GM19238 (cell line): ENCODE data around the gene NTRK2.

ENCODE experiments used
- DNase-seq: peaks from one replicate; pipeline ENCODE4 v3.0.0; 2011; ENCODE audit warnings: low spot score; ENCODE audit not compliant: insufficient read length

Gene NTRK2

DNA sequence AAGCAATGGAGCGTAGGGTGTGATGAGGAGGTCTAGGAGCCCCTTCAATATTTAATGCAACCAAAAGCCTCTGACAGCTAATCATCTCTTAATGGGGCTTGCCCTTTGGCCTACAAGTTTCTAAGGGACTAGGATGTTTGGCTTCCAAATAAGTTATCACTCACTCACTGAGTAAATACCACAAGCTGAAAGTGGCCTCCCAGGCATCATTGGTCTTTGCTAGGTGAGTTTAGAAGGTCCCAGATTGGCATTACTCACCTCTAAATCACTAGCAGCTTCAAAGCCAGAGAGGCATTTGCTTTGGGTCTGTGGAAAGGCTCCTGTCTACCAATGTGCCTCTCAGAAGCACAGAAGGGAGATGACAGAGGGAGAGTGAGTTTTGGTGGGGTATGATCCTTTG is 344.2 kb downstream of the NTRK2 start:
- no peak for DNase-seq

DNA sequence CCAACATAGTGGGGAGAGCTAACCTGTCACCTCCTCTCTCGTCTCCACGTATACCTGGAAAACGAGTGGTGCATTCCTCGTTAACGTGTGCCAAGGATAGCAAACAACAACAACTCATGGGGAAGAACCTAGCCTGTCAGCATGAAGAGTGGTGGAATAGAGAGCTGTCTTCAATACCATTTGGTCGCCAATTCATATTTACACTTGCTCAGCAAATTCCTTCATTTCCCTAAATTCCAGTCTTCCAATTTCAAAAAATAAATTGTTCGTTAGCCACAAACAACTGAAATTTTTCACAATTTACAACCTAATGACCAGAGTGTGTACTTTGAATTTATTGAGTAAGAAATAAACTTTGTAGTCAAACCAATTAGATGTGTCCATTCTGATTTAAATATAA is 344.8 kb downstream of the NTRK2 start:
- no peak for DNase-seq

DNA sequence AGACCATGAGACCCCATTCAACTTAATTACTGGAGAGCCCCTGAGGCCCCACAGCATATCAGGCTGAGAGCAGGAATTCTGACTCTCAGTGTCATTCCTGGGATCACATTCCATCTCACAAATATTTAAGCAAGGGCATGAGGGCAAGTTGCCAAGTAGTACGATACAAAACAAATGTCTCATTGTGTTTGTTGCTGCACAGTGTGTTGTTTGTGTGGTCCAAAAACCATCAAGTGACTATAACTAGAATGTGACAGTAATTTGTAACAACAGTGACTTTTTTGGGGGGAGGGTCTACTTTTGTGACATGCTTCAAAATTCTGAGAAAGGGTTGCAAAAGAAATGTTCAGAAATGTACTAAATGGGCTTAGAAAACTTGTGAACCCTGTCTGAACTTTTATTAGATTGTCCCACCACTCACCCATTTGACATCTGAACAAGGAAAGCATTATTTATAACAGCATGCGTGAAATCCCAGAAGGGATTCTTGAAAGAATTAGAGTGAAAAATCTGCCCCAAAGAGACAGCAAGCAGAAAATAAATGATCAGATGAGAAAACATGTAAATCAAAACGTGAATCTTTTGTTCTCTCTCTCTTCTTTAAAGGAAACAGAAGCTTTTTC is 347.0 kb downstream of the NTRK2 start:
- DNase-seq = no peak

DNA sequence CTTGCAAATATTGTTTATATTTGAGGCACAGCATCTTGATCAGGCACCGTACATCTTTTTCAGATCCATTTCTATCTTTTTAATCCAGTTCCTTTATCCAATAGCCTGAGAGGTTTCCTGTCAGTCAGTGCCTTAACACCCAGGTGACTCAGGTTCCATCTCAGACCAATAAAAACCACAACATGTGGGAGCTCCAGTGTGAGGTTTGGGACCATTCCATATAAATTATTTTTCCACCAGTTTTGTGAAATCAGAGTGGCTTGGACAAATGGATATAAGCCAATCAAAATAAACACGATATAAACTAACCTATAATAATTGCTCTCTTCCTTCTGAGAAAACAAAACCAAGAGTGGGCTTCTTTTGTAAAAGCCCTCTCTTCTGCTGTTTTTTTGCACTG is 351.3 kb downstream of the NTRK2 start:
- no peak for DNase-seq

DNA sequence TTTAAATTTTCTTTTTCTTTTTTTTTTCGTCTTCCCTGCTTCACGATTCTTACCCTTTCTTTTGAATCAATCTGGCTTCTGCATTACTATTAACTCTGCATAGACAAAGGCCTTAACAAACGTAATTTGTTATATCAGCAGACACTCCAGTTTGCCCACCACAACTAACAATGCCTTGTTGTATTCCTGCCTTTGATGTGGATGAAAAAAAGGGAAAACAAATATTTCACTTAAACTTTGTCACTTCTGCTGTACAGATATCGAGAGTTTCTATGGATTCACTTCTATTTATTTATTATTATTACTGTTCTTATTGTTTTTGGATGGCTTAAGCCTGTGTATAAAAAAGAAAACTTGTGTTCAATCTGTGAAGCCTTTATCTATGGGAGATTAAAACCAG is 352.2 kb downstream of the NTRK2 start:
- DNase-seq = no peak

DNA sequence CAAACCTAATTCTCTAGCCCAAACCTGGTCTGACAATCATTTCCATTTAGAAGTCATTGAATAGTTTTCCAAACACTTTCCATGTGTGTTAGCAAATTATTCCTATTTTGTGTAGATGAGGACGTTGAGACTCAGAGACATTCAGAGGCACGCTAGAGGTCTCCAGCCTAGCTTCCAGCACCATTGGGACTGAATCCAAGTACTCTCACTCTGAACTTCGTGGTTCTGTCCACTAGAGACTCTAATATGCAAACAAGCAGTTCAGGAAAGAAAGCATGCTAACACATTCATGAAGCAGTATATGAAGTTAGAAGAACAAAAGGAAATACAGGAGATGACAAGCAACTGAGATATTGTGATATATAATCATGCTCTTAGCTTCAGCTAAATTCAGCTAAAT is 354.8 kb downstream of the NTRK2 start:
- DNase-seq = no peak

DNA sequence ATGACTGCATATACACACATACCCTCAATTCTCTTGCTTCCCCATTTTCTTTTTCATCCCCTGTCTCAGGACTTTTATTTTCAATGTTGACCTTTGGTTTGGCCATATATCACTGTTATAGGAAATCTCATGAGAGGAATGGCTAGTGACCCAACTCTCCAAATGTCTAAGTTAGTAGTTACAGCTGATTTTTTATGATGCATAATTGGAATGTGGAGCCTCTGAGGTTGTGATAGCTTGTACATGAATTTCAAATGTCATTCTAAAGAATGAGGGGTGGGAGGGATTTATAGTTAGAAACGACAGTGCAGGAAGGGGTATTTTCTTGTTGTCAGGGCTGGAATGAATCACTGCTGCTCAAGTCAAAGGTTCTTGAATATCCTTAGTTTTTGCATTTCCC is 356.1 kb downstream of the NTRK2 start:
- DNase-seq = no peak

DNA sequence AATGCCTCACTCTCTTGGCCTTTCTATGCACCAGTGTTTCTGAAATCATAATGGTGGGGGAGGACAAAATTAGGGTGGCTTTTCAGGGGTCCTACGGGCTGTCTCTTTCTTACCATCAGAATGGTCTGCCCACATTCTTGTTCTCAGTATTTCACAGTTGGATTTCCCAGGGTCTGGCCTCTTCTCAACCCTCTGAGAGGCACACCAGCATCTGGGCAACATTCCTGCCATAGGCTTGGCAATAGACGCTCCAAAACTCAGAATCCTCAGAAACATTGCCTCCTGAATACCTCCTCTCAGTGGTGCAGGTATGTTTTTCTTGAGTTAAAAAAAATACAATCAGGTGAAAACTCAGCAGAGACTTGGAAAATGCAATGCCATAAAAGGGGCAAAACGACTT is 358.3 kb downstream of the NTRK2 start:
- DNase-seq = no peak

DNA sequence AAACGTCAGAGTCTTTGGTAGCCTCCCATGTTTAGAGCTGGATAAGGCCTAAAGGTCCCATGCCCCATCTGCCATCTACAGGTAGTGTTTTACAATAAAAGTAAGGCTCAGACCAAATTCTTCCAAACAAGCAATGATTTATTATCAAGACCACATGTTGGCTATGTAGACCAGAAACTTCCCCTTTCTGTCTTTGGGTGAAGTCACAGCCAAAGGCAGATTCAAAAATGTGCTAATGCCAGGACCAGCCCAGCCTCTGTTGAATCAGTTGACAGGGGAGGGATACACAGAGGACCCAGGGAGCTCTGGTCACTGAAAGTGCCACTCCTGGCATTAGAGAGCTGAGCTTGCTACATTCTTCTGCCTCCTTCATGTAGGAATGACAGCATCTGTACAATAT is 360.8 kb downstream of the NTRK2 start:
- no peak for DNase-seq

DNA sequence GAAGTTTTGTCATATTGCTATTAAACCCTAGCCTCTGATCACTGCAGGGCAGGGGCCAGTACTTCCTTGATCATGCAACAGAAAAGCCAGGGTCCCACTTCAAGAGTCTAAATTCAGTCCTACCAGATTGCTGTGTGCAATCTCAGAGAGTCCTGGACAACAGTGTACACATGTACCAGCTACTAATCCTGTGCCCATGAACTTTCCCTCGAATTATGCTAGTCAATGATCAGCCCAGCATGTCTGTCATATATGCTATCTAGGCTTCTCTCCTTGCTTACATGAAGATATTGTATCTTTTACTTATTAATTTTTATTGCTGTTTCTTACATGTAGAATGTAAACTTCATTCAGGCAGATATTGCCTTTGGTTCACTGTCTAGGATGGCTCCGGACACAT is 367.0 kb downstream of the NTRK2 start:
- DNase-seq = no peak

DNA sequence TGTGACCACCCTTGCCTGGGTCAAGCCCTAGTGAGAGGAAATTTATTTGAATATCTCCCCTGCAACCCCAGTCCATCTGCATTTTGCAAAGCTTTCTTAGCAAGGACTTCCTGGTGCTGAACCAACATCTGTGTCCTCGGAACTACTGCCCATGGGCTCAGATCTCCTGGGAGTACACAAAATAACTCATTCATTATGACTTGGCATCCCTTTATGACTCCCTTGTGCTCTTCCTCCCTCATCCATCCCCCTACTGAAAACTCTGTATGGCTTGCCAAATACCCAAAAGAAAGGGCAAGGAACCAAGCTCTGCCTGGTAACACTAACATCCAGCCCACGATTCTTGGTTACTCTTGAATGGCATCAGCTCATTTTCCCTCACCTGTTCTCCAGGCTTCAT is 368.5 kb downstream of the NTRK2 start:
- DNase-seq = no peak

DNA sequence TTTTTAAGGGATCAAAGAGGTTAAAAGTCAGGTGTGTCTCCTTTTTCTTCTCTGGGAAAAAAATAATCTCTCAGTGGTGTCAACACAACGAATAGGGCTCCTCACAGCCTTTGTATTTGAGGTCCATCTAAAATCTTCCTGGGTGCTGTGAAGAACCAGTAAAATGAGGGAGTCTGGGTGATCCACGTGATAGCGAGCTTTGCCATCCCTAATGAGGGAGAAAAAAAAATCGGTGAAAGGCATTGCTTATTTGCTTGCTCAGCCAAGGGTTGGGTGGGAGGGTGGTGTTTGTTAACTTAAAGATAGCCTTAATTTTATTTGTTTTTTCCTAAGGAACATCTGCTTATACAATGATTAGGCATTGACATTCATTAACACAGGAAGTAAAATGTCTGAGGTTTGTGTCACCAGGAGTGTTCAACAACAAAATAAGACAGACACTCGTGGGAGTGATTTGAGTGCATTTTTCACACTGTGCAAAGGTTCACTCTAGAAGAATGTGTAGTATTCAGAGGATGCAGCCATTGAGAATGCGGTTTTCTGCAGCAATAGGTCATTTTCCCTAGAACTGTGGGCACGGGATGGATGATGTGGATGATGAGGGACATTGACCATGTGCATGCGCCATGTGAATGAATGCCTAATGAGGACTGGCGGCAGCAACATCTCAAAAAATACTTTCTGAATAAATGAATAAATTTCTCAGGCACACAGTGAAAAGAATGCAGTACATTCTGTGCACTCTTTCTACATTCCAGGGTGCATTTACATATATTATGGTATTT is 369.5 kb downstream of the NTRK2 start:
- DNase-seq = no peak

DNA sequence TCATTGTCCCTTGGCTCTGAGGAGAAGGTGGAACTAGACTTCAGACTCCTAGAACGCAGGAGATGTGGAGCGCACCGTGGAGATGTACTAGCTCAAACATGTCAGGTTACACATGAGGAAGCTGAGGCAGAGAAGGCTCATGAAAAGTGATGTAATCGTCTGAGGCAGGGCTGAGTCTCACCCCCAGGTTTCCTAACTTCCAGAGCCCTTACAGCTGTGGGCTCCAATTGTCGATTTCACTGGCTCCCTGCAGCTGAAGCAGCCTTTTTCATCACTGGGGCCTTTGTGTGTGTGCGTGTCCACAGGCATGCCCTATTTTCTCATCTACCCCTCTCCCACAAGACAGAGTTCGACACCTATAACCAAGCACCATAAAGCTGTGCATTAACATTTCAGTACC is 370.6 kb downstream of the NTRK2 start:
- no peak for DNase-seq

DNA sequence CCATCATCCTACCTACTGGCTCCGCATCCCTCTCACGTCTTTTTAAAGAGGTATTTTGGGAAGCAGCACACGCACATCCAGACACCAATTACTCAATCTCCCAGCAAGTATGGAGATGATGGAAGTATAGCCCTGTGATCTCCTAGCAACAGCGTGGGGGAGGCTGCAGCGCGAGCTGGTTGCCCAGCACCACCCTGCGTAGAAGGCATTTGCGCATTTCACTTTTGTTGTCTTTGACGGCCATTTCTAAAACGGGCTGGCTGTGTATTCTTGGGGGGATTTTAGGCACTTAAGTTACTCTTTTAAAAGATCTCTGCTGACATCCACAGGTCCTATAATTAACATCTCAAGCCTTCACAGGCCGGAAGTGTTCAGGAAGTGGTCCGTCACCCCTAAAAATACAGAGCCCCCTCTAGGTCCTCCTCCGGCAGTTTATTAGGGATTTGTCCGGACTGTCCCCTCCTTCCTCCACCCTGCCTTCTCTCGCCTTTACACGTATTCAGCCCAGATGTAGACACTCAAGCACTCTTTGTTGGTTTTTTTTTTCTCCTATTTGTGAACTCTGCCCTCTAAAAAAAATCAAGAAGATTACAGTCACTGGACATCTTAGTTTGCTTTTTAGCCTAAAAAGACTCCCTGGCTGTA is 371.4 kb downstream of the NTRK2 start:
- DNase-seq = no peak

DNA sequence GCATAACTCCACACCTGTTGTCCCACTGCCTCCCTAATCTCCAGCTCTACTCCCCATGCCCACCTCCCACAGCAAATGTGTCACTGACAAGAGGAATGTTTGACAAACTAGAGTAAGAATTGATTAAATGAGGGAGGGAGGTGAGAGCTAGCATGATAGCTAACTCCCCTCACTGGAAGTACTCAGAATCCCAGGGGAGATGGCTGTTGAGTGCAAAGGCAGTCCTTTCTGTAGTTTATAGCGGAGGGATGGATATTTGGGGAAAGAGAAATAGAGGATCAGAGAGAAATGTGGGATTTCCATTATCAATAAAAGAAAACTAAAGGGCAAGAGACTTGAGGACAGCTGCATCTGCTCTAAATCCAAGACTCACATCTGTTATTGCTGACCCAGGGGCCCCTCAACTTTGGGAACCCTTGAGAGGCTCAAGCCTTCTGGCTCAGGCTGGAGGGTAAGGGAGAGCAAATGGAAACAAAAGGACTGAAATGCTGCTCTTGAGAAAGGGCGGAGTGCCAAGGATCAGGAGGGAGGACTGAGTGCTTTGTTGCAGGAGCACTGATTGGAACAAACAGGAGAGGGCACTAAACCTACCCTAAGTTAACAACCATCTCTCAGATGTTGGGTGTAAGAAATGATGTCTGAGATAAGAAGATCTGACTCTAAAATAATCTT is 372.1 kb downstream of the NTRK2 start:
- DNase-seq = no peak

DNA sequence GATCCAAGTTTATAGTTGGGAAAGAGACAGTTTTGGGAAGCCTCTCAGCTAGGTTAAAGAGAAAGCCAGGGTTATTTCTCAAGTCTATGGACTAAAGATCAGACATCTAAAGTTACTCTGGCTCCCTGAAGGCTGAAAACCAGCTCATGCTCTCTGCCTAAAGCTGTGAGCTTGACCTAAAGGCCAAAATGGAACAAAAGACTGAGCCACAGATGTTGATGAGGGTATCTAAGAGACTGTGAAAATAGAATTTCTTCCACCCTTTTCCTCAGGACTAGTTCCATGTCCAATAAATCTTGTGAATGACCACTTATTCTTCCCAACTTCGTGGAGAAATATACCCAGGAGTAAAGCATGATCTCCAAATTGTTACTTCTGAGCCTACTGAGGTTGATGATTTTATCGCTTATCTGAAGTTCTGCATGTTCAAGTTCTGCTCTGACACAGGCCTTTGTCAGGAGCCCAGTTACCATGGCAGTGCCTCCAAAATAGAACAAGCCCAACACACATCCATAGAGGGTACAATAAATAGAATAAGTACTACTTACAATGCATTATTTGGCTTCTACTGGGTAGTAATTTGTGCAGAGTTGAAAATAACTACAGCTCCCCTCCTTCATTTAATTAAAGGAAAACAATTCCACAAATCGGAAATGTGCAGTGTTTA is 373.6 kb downstream of the NTRK2 start:
- DNase-seq = no peak

DNA sequence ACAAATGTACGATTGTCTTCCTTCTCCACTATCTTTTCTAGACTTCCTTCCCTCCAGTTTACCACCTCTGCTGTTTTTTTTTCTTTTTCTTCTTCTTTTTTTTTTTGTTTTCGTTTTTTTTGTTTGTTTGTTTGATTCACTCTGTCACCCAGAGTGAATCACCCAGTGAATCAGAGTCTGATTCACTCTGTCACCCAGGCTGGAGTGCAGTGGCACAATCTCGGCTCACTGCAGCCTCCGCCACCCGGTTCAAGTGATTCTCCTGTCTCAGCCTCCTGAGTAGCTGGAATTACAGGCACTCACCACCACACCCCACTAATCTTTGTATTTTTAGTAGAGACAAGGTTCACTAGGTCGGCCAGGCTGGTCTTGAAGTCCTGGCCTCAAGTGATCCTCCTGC is 375.7 kb downstream of the NTRK2 start:
- DNase-seq = no peak

DNA sequence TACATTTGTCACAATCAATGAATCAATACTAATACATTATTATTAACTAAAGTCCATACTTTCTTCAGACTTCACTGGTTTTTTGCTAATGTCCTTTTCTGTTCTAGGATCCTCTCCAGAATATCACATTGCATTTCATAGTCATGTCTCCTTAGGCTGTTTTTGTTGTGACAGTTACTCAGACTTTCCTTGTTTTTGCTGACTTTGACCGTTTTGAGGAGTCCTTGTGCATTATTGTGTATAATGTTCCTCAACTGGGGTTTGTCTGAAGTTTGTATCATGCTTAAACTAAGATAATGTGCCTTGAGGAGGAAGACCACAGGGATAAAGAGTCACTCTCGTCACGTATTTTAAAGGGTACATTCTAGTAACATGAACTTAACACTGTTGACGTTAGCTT is 376.9 kb downstream of the NTRK2 start:
- DNase-seq = no peak

DNA sequence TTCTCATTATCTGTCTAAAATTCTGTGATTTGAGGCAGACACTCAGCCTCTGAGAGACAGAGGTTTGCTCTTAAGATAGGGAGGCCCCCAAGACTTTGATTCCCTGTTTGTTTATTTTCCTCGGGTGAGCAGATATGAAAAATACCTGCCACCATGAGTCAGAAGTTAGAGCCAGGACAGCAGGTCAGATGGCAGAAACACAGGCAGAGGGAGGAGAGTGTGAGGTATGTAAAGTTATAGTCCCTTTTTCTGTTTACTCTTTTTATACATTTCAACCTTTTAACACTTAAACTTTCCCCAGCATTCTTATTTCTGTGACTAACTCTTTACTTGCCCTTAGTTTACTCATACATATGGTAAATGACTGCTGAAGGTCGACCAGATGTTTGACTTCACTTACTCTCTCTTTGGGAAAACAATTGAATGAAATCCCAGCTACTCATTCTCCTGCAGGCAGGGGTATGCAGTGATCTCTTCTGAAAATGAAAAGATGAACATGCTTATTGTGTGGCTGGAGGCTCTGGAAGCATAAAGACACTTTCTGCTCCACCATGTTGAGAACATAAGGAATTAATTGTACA is 383.8 kb downstream of the NTRK2 start:
- no peak for DNase-seq

DNA sequence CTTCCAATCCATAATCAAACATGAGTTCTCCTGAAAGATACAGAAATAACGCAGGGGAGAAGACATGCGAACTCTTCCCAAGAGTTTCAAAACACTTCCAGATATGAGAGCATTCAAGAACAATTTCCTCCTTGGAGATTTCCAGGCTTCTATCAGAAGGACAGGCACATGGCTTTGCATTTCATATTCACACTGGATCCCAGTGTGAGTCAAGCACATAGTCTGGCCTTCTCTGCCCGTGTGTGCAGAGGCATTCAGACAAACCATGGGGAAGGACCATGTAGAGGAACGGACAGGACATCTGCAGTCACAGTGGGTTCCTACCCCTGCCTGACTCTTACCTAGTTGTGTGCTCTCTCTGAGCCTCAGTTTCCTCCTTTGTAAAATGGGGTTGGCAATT is 384.5 kb downstream of the NTRK2 start:
- DNase-seq = no peak

DNA sequence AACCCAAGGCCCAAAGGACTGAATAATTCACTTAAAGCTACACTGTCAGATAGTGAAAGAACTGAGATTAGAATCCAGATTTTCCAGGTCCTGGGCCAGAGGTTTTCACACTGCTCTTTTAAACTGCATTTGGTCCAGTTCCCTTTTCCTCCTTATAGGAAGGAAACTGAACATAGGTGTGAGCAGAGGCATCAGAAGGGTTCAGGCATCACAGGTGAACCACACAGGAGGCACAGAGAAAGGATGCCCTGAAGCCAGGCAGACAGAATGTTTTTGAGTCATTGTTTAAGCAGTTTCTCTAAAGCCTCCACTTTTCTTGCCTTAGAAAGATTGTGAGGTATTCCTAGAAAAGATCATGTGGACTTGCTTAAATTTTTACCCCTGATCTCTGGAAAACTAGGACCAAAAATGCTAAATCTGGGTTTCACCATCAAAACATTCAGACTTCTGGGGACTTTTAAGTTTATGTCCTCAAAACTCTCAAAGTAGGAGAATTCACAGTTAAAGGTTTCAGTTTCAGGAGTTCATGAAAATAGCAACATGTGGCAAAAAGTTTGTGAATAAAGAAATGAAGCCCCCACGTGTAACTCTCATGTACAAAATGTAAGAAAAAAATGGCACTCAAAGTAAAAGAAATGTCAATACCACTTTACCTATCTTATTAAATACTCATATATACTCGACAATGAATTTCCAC is 386.1 kb downstream of the NTRK2 start:
- no peak for DNase-seq
